C4-2B (cell line): ENCODE measurements around the gene FHIT.

ENCODE experiments used
- H3K27ac ChIP-seq: fragments of 450-650 bp; 2 replicates; pipeline ENCODE4 v1.5.1; 2017
- ZFX ChIP-seq: fragments of 450-650 bp; IDR thresholded peaks from 2 replicates; pipeline ENCODE4 v1.6.1; 2017
- TF ChIP-seq, protein P1 (sequence below): fragments of 450-650 bp; conservative IDR thresholded peaks from 2 replicates; pipeline ENCODE4 v1.5.1; 2017; ENCODE audit warnings: mild to moderate bottlenecking

The FHIT gene

DNA sequence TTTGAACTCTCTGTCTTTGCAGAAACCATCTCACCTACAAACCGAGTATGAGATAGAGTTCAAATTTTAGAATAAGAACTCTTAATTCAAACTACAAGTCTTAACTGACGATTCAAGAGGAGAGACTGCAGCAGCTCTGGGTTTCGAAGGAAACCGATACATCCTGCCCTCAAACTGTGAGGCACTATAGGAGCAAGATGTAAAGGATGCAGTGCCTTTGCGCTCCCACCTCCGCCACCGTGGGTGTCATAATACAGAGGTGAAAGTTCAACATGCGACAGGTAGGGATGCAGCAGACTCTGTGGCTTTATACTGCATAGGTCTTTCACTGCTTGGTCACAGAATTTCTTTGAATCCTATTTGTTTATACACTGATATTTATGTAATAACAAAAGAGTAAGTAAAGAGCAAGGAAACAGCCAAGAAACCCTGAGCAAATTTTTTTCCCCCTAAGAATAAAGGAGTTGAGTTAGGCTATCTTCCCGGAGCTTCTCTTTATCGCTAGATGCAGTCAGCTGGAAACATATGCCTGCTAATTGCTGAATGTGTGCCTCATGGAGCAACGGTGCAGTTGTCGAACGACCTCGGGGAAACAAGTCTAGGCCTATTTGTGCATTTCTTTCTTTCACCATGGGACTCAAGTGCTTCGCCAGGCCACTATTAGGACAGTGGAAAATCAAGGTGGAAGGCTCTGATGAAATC is 1103.9 kb downstream of the FHIT start:
- no peak for TF ChIP-seq ZFX
- no peak overlapping the region for H3K27ac ChIP-seq

DNA sequence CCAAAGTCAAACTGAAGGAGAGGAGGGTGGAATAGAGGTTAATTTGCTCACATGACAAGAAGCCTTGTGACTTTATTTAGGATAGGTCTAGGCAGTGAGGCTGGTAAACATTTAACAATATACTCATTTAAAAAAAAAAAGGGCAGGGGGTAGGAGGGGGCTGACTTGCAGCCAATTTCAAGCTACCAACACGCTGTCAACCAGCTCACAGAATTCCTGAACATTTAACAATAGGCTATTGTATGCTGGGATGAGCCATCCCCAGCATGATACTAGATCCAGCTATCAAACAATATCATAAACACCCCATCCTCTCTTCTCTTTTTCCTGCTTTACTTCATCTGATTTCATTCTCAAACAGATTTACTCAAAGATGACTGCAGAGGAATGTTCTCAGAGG is 1105.1 kb downstream of the FHIT start:
- TF ChIP-seq, protein P1, sequence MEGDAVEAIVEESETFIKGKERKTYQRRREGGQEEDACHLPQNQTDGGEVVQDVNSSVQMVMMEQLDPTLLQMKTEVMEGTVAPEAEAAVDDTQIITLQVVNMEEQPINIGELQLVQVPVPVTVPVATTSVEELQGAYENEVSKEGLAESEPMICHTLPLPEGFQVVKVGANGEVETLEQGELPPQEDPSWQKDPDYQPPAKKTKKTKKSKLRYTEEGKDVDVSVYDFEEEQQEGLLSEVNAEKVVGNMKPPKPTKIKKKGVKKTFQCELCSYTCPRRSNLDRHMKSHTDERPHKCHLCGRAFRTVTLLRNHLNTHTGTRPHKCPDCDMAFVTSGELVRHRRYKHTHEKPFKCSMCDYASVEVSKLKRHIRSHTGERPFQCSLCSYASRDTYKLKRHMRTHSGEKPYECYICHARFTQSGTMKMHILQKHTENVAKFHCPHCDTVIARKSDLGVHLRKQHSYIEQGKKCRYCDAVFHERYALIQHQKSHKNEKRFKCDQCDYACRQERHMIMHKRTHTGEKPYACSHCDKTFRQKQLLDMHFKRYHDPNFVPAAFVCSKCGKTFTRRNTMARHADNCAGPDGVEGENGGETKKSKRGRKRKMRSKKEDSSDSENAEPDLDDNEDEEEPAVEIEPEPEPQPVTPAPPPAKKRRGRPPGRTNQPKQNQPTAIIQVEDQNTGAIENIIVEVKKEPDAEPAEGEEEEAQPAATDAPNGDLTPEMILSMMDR: no peak
- TF ChIP-seq ZFX: no peak
- no peak overlapping the region for H3K27ac ChIP-seq

DNA sequence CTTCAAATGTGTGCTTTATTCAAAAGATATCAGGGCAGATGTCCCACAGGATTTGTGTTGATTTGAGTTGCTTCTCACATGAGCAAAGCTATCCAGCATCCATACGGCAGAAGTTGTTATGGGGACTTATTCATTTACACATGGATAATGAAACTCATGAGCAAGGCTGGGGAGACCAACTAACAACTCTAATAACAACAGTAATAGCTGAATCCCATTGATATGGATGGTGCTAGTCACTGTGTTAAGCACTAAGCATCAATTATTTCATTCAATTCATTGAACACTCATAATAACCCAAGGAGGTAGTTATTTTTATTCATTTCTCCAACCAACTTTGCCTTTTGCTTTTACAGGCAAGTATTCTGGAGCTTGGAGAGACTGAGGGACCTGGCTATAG is 1107.2 kb downstream of the FHIT start:
- no peak overlapping the region for H3K27ac ChIP-seq
- no peak for TF ChIP-seq ZFX
- TF ChIP-seq, protein P1: no peak

DNA sequence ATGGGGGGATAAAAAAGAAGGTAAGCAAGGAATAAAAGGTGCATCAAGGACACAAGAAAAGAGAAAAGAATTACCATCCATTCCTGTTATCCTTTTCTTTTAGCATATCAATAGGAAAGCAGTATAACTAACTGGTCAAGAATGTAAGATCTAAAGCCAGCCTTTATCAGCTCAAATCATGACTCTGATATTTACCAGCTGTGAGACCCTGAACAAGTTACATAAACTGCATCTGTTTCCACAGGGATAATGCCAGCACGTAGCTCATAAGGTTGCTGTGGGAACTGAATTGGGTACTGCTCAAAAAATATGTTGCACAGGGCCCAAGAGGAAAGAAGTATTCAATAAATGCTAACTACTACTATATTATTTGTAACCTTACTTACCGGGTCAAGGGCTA is 1109.2 kb downstream of the FHIT start:
- H3K27ac ChIP-seq: no peak overlapping the region
- TF ChIP-seq, protein P1: no peak
- no peak for TF ChIP-seq ZFX

DNA sequence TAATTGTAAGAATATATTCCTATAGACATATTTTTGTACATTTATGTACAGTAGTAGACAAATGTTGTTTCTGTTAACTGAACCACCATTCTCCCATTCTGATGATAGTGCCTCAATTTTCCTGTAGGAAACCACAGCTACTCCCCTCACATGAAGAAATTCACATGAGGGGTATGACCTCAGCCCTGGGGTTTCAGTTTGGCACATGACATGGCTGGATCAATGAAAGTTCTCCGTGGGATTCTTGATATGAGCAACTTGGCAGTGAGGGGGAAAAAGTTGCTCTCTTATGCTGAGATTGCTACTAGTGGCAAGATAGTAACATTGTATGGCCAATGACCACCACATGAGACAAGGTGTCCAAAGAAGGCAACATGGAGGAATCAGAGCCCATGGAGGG is 1111.1 kb downstream of the FHIT start:
- TF ChIP-seq ZFX: no peak
- TF ChIP-seq, protein P1: no peak
- H3K27ac ChIP-seq: no peak overlapping the region

DNA sequence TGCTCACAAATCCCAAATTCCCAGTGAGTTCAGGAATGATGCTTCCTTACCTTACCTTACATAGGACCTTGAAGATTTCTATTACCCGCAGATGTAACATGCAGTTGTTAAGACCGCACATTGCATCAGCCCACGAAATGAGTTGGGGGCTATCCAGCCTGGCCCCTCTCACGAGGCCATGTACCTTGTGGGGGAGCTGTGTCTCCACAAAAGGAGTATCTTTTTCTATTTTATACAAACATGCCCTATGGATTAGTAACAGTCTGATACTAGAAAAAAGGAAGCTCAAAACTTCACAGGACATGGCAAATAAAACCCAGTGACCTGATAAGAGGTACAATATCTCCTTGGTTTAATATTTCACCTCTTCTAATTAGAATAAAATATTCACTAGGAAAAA is 1114.7 kb downstream of the FHIT start:
- no peak overlapping the region for H3K27ac ChIP-seq
- TF ChIP-seq ZFX: no peak
- TF ChIP-seq, protein P1: no peak

DNA sequence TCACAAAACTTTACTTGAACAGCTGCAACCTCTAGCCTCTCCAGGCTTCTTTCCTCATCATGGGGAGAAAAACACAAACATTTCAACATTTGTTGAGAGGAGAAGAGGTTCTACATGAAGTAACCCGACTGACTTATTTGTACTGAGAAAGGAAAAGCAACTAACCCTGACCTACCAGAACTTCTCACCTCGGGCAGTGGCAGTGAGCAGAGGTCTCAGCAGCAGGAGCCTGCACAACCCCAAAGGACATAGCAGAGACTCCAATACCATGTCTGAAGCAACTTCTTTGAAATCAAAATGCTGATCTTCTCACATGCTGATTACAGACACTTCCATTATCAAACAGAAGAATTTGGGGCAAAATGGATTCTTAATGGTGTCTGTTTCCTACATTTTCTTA is 1115.8 kb downstream of the FHIT start:
- TF ChIP-seq, protein P1: no peak
- TF ChIP-seq ZFX: no peak
- no peak overlapping the region for H3K27ac ChIP-seq
